ENCODE measurements around the gene RBKS. TPM values are rescaled to one million over a fixed set of nuclear protein-coding genes. Genes with fewer than 3 reads are reported as not detected.

The RBKS gene
- total and polyA plus RNA-seq, 2 of the 8 experiments (the other 6 are each of a cell fraction or from before 2014, with no cell fraction given): 1.1 to 1.5 TPM

DNA sequence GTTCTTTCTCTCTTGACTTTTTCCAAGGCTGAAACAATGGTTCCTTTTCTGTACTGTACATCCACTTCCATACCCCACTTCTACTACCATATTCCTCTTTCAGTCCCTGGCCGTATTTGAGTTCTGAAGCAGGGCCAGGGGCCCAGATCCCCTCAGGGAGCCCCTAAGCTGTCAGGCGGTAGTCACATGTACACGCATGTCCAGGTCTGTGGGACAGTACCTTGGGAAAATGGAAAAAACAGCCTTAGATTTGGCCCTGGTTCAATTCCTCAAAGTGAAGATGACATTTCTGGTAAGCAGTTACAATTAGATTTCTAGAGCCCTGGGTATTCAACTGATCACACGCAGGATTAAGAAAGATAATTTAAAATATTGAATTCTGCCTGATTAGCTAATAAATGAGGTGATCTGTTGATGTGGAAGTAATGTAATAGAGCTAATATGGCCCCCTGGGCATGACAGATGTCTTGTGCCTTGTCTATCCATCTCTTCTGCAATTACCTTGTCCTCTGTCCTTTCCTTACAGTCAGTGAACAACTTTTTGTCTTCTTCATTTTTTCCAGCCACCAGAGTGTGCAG, 74.2 kb downstream of the RBKS start (continued):
- TF ChIP-seq, protein P1, sequence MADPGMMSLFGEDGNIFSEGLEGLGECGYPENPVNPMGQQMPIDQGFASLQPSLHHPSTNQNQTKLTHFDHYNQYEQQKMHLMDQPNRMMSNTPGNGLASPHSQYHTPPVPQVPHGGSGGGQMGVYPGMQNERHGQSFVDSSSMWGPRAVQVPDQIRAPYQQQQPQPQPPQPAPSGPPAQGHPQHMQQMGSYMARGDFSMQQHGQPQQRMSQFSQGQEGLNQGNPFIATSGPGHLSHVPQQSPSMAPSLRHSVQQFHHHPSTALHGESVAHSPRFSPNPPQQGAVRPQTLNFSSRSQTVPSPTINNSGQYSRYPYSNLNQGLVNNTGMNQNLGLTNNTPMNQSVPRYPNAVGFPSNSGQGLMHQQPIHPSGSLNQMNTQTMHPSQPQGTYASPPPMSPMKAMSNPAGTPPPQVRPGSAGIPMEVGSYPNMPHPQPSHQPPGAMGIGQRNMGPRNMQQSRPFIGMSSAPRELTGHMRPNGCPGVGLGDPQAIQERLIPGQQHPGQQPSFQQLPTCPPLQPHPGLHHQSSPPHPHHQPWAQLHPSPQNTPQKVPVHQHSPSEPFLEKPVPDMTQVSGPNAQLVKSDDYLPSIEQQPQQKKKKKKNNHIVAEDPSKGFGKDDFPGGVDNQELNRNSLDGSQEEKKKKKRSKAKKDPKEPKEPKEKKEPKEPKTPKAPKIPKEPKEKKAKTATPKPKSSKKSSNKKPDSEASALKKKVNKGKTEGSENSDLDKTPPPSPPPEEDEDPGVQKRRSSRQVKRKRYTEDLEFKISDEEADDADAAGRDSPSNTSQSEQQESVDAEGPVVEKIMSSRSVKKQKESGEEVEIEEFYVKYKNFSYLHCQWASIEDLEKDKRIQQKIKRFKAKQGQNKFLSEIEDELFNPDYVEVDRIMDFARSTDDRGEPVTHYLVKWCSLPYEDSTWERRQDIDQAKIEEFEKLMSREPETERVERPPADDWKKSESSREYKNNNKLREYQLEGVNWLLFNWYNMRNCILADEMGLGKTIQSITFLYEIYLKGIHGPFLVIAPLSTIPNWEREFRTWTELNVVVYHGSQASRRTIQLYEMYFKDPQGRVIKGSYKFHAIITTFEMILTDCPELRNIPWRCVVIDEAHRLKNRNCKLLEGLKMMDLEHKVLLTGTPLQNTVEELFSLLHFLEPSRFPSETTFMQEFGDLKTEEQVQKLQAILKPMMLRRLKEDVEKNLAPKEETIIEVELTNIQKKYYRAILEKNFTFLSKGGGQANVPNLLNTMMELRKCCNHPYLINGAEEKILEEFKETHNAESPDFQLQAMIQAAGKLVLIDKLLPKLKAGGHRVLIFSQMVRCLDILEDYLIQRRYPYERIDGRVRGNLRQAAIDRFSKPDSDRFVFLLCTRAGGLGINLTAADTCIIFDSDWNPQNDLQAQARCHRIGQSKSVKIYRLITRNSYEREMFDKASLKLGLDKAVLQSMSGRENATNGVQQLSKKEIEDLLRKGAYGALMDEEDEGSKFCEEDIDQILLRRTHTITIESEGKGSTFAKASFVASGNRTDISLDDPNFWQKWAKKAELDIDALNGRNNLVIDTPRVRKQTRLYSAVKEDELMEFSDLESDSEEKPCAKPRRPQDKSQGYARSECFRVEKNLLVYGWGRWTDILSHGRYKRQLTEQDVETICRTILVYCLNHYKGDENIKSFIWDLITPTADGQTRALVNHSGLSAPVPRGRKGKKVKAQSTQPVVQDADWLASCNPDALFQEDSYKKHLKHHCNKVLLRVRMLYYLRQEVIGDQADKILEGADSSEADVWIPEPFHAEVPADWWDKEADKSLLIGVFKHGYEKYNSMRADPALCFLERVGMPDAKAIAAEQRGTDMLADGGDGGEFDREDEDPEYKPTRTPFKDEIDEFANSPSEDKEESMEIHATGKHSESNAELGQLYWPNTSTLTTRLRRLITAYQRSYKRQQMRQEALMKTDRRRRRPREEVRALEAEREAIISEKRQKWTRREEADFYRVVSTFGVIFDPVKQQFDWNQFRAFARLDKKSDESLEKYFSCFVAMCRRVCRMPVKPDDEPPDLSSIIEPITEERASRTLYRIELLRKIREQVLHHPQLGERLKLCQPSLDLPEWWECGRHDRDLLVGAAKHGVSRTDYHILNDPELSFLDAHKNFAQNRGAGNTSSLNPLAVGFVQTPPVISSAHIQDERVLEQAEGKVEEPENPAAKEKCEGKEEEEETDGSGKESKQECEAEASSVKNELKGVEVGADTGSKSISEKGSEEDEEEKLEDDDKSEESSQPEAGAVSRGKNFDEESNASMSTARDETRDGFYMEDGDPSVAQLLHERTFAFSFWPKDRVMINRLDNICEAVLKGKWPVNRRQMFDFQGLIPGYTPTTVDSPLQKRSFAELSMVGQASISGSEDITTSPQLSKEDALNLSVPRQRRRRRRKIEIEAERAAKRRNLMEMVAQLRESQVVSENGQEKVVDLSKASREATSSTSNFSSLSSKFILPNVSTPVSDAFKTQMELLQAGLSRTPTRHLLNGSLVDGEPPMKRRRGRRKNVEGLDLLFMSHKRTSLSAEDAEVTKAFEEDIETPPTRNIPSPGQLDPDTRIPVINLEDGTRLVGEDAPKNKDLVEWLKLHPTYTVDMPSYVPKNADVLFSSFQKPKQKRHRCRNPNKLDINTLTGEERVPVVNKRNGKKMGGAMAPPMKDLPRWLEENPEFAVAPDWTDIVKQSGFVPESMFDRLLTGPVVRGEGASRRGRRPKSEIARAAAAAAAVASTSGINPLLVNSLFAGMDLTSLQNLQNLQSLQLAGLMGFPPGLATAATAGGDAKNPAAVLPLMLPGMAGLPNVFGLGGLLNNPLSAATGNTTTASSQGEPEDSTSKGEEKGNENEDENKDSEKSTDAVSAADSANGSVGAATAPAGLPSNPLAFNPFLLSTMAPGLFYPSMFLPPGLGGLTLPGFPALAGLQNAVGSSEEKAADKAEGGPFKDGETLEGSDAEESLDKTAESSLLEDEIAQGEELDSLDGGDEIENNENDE (IDR thresholded peaks at IDR 0.05; ENCODE audit: insufficient replicate concordance, low read length): no peak
- TF ChIP-seq, protein P2, sequence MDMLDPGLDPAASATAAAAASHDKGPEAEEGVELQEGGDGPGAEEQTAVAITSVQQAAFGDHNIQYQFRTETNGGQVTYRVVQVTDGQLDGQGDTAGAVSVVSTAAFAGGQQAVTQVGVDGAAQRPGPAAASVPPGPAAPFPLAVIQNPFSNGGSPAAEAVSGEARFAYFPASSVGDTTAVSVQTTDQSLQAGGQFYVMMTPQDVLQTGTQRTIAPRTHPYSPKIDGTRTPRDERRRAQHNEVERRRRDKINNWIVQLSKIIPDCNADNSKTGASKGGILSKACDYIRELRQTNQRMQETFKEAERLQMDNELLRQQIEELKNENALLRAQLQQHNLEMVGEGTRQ (IDR thresholded peaks at IDR 0.05; ENCODE audit: low read length): no peak
- no peak for TF ChIP-seq FOSL1 (IDR thresholded peaks at IDR 0.05; ENCODE audit: insufficient read depth, low read depth, low read length)
- no peak for TF ChIP-seq BACH1 (IDR thresholded peaks at IDR 0.05; ENCODE audit: low read length)
- TF ChIP-seq, protein P3, sequence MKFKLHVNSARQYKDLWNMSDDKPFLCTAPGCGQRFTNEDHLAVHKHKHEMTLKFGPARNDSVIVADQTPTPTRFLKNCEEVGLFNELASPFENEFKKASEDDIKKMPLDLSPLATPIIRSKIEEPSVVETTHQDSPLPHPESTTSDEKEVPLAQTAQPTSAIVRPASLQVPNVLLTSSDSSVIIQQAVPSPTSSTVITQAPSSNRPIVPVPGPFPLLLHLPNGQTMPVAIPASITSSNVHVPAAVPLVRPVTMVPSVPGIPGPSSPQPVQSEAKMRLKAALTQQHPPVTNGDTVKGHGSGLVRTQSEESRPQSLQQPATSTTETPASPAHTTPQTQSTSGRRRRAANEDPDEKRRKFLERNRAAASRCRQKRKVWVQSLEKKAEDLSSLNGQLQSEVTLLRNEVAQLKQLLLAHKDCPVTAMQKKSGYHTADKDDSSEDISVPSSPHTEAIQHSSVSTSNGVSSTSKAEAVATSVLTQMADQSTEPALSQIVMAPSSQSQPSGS (IDR thresholded peaks at IDR 0.05; ENCODE audit: low read length): no peak
- TF ChIP-seq RFX5 (IDR thresholded peaks at IDR 0.05; ENCODE audit: borderline replicate concordance, low read depth, low read length): no peak
- no peak for TF ChIP-seq RXRA (IDR thresholded peaks at IDR 0.05; ENCODE audit: insufficient read depth, low read depth, low read length)

Data from H1 (cell line).